ENCODE data around the gene CCR7. TPM values are rescaled to one million over a fixed set of nuclear protein-coding genes. Genes with fewer than 3 reads are reported as not detected.

Gene CCR7
- total and polyA plus RNA-seq, 2 of the 13 experiments (the other 11 are each of a cell fraction or from before 2014, with no cell fraction given), result 0.04 to 0.53 TPM

- TF ChIP-seq MTERF4 (CRISPR knock-in tag; IDR thresholded peaks at IDR 0.05), result no peak
- peak; percentile 91 for TF ChIP-seq RERE (CRISPR knock-in tag; IDR thresholded peaks at IDR 0.05; ENCODE audit: low read depth)
- TF ChIP-seq E2F1 (CRISPR knock-in tag; IDR thresholded peaks at IDR 0.05), result peak; percentile 34; the same call in 1 of the 2 replicates
- no peak for TF ChIP-seq NPAS2 (CRISPR knock-in tag; IDR thresholded peaks at IDR 0.05; ENCODE audit: borderline replicate concordance)
- TF ChIP-seq ZNF460 (CRISPR knock-in tag; IDR thresholded peaks at IDR 0.05; ENCODE audit: borderline replicate concordance), result peak; percentile 71; the same call in 1 of the 2 replicates
- TF ChIP-seq MTA3 (CRISPR knock-in tag; IDR thresholded peaks at IDR 0.05), result no peak
- TF ChIP-seq HES4 (CRISPR knock-in tag; IDR thresholded peaks at IDR 0.05; ENCODE audit: borderline replicate concordance), result no peak
- TF ChIP-seq SRSF9 (IDR thresholded peaks at IDR 0.05; ENCODE audit: borderline replicate concordance, insufficient read depth, low read depth, low read length, poor library complexity, severe bottlenecking), result no peak
- TF ChIP-seq ZNF580 (CRISPR knock-in tag; IDR thresholded peaks at IDR 0.05; ENCODE audit: borderline replicate concordance, low read depth), result peak; percentile 98; the same call in 1 of the 2 replicates
- no peak for TF ChIP-seq ZBTB46 (CRISPR knock-in tag; IDR thresholded peaks at IDR 0.05; ENCODE audit: borderline replicate concordance)
- peak; percentile 67; the same call in 1 of the 2 replicates for TF ChIP-seq ARNT2 (CRISPR knock-in tag; IDR thresholded peaks at IDR 0.05; ENCODE audit: low read depth)
- TF ChIP-seq ETV6 (CRISPR knock-in tag; conservative IDR thresholded peaks at IDR 0.05), result no peak; the same call in 1 of the 2 replicates
- no peak; the same call in 1 of the 2 replicates for TF ChIP-seq ZBTB4 (CRISPR knock-in tag; IDR thresholded peaks at IDR 0.05; ENCODE audit: borderline replicate concordance)
- TF ChIP-seq RXRA (CRISPR knock-in tag; IDR thresholded peaks at IDR 0.05), result peak; percentile 93
Observed at GRCh38 chr17:40551091-40551878, 14.0 kb downstream of the CCR7 start (continued).
